ENCODE data around the gene ARPC1A. TPM values are rescaled to one million over a fixed set of nuclear protein-coding genes. Genes with fewer than 3 reads are reported as not detected.
A peak's percentile ranks its signal among the peaks of the same experiment; 100 is the strongest.
"Not testable (repeated sequence)": the region's sequence is repeated elsewhere in the genome, so short reads cannot be mapped to it uniquely, and the experiment has no call there.

The ARPC1A gene
- polyA plus RNA-seq, 1 of the 3 experiments (the other 2 are of a cell fraction): 306 TPM

DNA sequence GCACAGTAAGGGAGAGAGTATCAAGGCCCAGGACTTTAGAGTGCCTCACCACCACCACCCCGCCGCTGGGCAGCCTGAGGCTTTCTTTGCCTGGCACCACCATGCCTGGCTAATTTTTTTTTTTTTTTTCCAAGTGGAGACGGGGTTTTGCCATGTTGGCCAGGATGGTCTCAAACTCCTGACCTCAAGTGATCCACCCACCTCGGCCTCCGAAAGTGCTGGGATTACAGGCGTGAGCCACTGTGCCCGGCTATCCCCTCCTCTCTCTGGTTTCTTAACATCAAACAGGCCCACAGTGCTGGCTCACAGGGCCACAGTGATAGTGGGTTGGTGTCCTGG lies 54.0 kb downstream of the ARPC1A start:
- H3K79me2 ChIP-seq (ENCODE audit: insufficient read depth): peaks cover 100% of the 10 kb centered on the region
- H2AFZ ChIP-seq (ENCODE audit: low read depth); H3K9me2 ChIP-seq; H3K27me3 ChIP-seq (ENCODE audit: insufficient read depth); DNase-seq; POLR2A ChIA-PET; H3K9me3 ChIP-seq; H3K4me3 ChIP-seq (ENCODE audit: low read depth in 2 of 2, low read length in 1 of 2); CTCF ChIA-PET: not testable (repeated sequence)
- peak overlapping the region; percentile 56 for H3K4me2 ChIP-seq
- peaks cover 87% of the 10 kb centered on the region for H4K20me1 ChIP-seq (ENCODE audit: insufficient read depth)
- H3K4me1 ChIP-seq (ENCODE audit: control insufficient read depth in 1 of 2, insufficient read depth in 2 of 2, low read depth in 1 of 2, low read length in 1 of 2): peaks cover 23 to 27% of the 10 kb centered on the region in 2 experiments; a peak in 2 of 4 replicates
- H3K27ac ChIP-seq (ENCODE audit: low read depth in 2 of 2, low read length in 1 of 2): peak overlapping the region in 1 of 2 experiments; percentile 52; a peak in 3 of 4 replicates
- peaks cover 0 to 37% of the 10 kb centered on the region in 2 experiments for H3K36me3 ChIP-seq (replicated peaks in 1 of 2; ENCODE audit: control insufficient read depth in 1 of 2, insufficient read depth in 2 of 2, low read length in 1 of 2)
- H3F3A ChIP-seq (replicated peaks; ENCODE audit: insufficient read depth): peaks cover 27% of the 10 kb centered on the region
- WGBS (ENCODE audit: low lambda C conversion rate): 90% methylated on average over 7 of the region's 7 CpGs
- 0 out of 2 replicates have a peak overlapping the region, but pooled peaks have one; percentile 1 for H3K9ac ChIP-seq

GRCh38 chr7:99380032-99380822 lies 54.5 kb downstream of the ARPC1A start:
- no peak overlapping the region for H3K4me3 ChIP-seq (ENCODE audit: low read depth in 2 of 2, low read length in 1 of 2)

More at GRCh38 chr7:99380032-99380822, 54.5 kb downstream of the ARPC1A start:
- Histone ChIP-seq H4K20me1 (ENCODE audit: insufficient read depth) (peaks cover 88% of the 10 kb centered on the region), H3K9ac (no peak overlapping the region), H3K36me3 (replicated peaks in 1 of 2; ENCODE audit: control insufficient read depth in 1 of 2, insufficient read depth in 2 of 2, low read length in 1 of 2) (peaks cover 0 to 37% of the 10 kb centered on the region in 2 experiments), H3K79me2 (ENCODE audit: insufficient read depth) (peaks cover 95% of the 10 kb centered on the region), H3K4me2 (peak overlapping the region; percentile 56), H3K9me2 (no peaks in the 10 kb centered on the region), H3K27ac (ENCODE audit: low read depth in 2 of 2, low read length in 1 of 2) (peak overlapping the region in 1 of 2 experiments; percentile 52; a peak in 2 of 4 replicates), H3K4me1 (ENCODE audit: control insufficient read depth in 1 of 2, insufficient read depth in 2 of 2, low read depth in 1 of 2, low read length in 1 of 2) (peaks cover 23 to 27% of the 10 kb centered on the region in 2 experiments; a peak in 2 of 4 replicates), H3F3A (replicated peaks; ENCODE audit: insufficient read depth) (peaks cover 27% of the 10 kb centered on the region), H3K9me3 (no peaks in the 10 kb centered on the region), H2AFZ (ENCODE audit: low read depth) (no peak overlapping the region), H3K27me3 (ENCODE audit: insufficient read depth) (no peaks in the 10 kb centered on the region)
- TF ChIP-seq POLR2AphosphoS5 (IDR thresholded peaks at IDR 0.05; ENCODE audit: low read depth, low read length) (no peak), YY1 (IDR thresholded peaks at IDR 0.05; ENCODE audit: low read depth) (no peak), EP300 (IDR thresholded peaks at IDR 0.05; ENCODE audit: borderline replicate concordance in 1 of 2, low read depth in 1 of 2, low read length in 1 of 2) (no peak), MXI1 (IDR thresholded peaks at IDR 0.05; ENCODE audit: low read depth, low read length) (no peak), TAF1 (IDR thresholded peaks at IDR 0.05; ENCODE audit: borderline replicate concordance, low read depth, low read length) (no peak), SIN3A (IDR thresholded peaks at IDR 0.05; ENCODE audit: borderline replicate concordance, low read depth, low read length) (no peak), RCOR1 (IDR thresholded peaks at IDR 0.05; ENCODE audit: low read length) (no peak), EZH2phosphoT487 (IDR thresholded peaks at IDR 0.05; ENCODE audit: borderline replicate concordance, low read depth) (no peak), TEAD4 (IDR thresholded peaks at IDR 0.05; ENCODE audit: borderline replicate concordance, insufficient read depth) (no peak), GATA2 (CRISPR knock-in tag; IDR thresholded peaks at IDR 0.05) (no peak), FOXJ3 (CRISPR knock-in tag; IDR thresholded peaks at IDR 0.05) (no peak), ZBTB33 (IDR thresholded peaks at IDR 0.05; ENCODE audit: borderline replicate concordance, low read depth) (no peak), CTCF (IDR thresholded peaks at IDR 0.05) (no peak), FOSL2 (IDR thresholded peaks at IDR 0.05; ENCODE audit: borderline replicate concordance, low read depth) (no peak), SMC3 (IDR thresholded peaks at IDR 0.05; ENCODE audit: low read depth, low read length) (no peak)
- TF ChIP-seq, protein P1, sequence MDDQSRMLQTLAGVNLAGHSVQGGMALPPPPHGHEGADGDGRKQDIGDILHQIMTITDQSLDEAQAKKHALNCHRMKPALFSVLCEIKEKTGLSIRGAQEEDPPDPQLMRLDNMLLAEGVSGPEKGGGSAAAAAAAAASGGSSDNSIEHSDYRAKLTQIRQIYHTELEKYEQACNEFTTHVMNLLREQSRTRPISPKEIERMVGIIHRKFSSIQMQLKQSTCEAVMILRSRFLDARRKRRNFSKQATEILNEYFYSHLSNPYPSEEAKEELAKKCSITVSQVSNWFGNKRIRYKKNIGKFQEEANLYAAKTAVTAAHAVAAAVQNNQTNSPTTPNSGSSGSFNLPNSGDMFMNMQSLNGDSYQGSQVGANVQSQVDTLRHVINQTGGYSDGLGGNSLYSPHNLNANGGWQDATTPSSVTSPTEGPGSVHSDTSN (IDR thresholded peaks at IDR 0.05): no peak
- TF ChIP-seq, protein P2, sequence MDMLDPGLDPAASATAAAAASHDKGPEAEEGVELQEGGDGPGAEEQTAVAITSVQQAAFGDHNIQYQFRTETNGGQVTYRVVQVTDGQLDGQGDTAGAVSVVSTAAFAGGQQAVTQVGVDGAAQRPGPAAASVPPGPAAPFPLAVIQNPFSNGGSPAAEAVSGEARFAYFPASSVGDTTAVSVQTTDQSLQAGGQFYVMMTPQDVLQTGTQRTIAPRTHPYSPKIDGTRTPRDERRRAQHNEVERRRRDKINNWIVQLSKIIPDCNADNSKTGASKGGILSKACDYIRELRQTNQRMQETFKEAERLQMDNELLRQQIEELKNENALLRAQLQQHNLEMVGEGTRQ (IDR thresholded peaks at IDR 0.05; ENCODE audit: borderline replicate concordance, low read depth, low read length): no peak
- TF ChIP-seq, protein P3, sequence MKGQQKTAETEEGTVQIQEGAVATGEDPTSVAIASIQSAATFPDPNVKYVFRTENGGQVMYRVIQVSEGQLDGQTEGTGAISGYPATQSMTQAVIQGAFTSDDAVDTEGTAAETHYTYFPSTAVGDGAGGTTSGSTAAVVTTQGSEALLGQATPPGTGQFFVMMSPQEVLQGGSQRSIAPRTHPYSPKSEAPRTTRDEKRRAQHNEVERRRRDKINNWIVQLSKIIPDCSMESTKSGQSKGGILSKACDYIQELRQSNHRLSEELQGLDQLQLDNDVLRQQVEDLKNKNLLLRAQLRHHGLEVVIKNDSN (IDR thresholded peaks at IDR 0.05; ENCODE audit: borderline replicate concordance, low read depth): no peak
- WGBS (ENCODE audit: low lambda C conversion rate): 87% methylated on average over 12 of the region's 12 CpGs
- ChIA-PET POLR2A (no interaction called here), CTCF (no interaction called here)
- DNase-seq: no peak

Measured in SK-N-SH (cell line).